HEK293T (cell line): ENCODE data around the gene C2CD4D.
A peak's percentile ranks its signal among the peaks of the same experiment; 100 is the strongest.

Experiments used
- CTCF ChIA-PET: fragments of 350-600 bp; formaldehyde crosslinking; extraction: SDS; loops from one replicate; lab custom pipeline; 2021; ENCODE audit warnings: antibody characterized with exemption, inconsistent platforms; lab: Yijun Ruan, JAX
- POLR2A ChIA-PET: fragments of 350-600 bp; formaldehyde crosslinking; extraction: SDS; loops from one replicate; lab custom pipeline; 2020; ENCODE audit warnings: antibody characterized with exemption, inconsistent platforms; lab: Yijun Ruan, JAX
- DNase-seq: peaks from one replicate; pipeline ENCODE4 v3.0.0; 2012; ENCODE audit warnings: mixed read lengths; ENCODE audit errors: extremely low spot score
- ARNT ChIP-seq: fragments of 450-650 bp; IDR thresholded peaks from 2 replicates; pipeline ENCODE4 v1.6.1; 2017; ENCODE audit warnings: mild to moderate bottlenecking
- BHLHE40 ChIP-seq: fragments of 450-650 bp; IDR thresholded peaks from 2 replicates; pipeline ENCODE4 v1.6.1; 2016; ENCODE audit warnings: mild to moderate bottlenecking, moderate library complexity, borderline replicate concordance
- CTBP1 ChIP-seq: fragments of 450-650 bp; IDR thresholded peaks from 2 replicates; pipeline ENCODE4 v1.6.1; 2016; ENCODE audit warnings: borderline replicate concordance
- ELF4 ChIP-seq: fragments of 450-650 bp; IDR thresholded peaks from 2 replicates; pipeline ENCODE4 v1.6.1; 2017; ENCODE audit warnings: antibody characterized with exemption
- FOXA1 ChIP-seq: fragments of 450-650 bp; IDR thresholded peaks from 2 replicates; pipeline ENCODE4 v1.6.1; 2016; ENCODE audit warnings: mild to moderate bottlenecking
- FOXK2 ChIP-seq: fragments of 450-650 bp; IDR thresholded peaks from 2 replicates; pipeline ENCODE4 v1.6.1; 2016; ENCODE audit warnings: mild to moderate bottlenecking
- FOXM1 ChIP-seq: fragments of 450-650 bp; IDR thresholded peaks from 2 replicates; pipeline ENCODE4 v1.6.1; 2017; ENCODE audit warnings: mild to moderate bottlenecking, borderline replicate concordance
- HDGF ChIP-seq: fragments of 450-650 bp; IDR thresholded peaks from 2 replicates; pipeline ENCODE4 v1.6.1; 2017; ENCODE audit warnings: antibody characterized with exemption, borderline replicate concordance
- L3MBTL2 ChIP-seq: fragments of 450-650 bp; conservative IDR thresholded peaks from 2 replicates; pipeline ENCODE4 v1.6.1; 2016; ENCODE audit warnings: mild to moderate bottlenecking
- LEF1 ChIP-seq: fragments of 450-650 bp; IDR thresholded peaks from 2 replicates; pipeline ENCODE4 v1.6.1; 2017; ENCODE audit warnings: mild to moderate bottlenecking, borderline replicate concordance
- NFRKB ChIP-seq: fragments of 450-650 bp; IDR thresholded peaks from 2 replicates; pipeline ENCODE4 v1.6.1; 2016; ENCODE audit warnings: mild to moderate bottlenecking, moderate library complexity
- PKNOX1 ChIP-seq: fragments of 450-650 bp; IDR thresholded peaks from 2 replicates; pipeline ENCODE4 v1.6.1; 2016
- SP1 ChIP-seq: fragments of 450-650 bp; IDR thresholded peaks from 2 replicates; pipeline ENCODE4 v1.6.1; 2017
- SUZ12 ChIP-seq: fragments of 450-650 bp; IDR thresholded peaks from 2 replicates; pipeline ENCODE4 v1.6.1; 2016; ENCODE audit warnings: mild to moderate bottlenecking
- TARDBP ChIP-seq: fragments of 450-650 bp; IDR thresholded peaks from 2 replicates; pipeline ENCODE4 v1.6.1; 2016
- ZNF384 ChIP-seq: fragments of 450-650 bp; IDR thresholded peaks from 2 replicates; pipeline ENCODE4 v1.6.1; 2016

Gene C2CD4D

GRCh38 chr1:151867321-151867720 lies 27.7 kb upstream of the C2CD4D start:
- POLR2A ChIA-PET: no interaction called here
- no peak for DNase-seq
- CTCF ChIA-PET: no interaction called here
- no peak for TF ChIP-seq FOXK2
- no peak for TF ChIP-seq FOXM1
- no peak for TF ChIP-seq FOXA1
- TF ChIP-seq CTBP1: no peak
- TF ChIP-seq L3MBTL2: no peak
- TF ChIP-seq TARDBP: no peak
- TF ChIP-seq BHLHE40: no peak
- no peak for TF ChIP-seq LEF1

- ChIA-PET CTCF (interaction anchor here (0.9 kb wide), 1 partner anchor 12 kb away, joined by 4 read pairs; no protein-coding TSS in a partner anchor), POLR2A (no interaction called here)
- no peak for DNase-seq
Measured at GRCh38 chr1:151864411-151864810, 24.8 kb upstream of the C2CD4D start.

GRCh38 chr1:151862604-151863003 lies 23.0 kb upstream of the C2CD4D start:
- CTCF ChIA-PET: interaction anchor here (1.4 kb wide), 1 partner anchor 9 kb away, joined by 3 read pairs; no protein-coding TSS in a partner anchor
- POLR2A ChIA-PET: no interaction called here
- TF ChIP-seq LEF1: no peak
- no peak for TF ChIP-seq FOXA1
- TF ChIP-seq SUZ12: no peak
- no peak for TF ChIP-seq NFRKB
- TF ChIP-seq L3MBTL2: no peak
- TF ChIP-seq TARDBP: no peak
- TF ChIP-seq SP1: no peak
- no peak; the same call in 1 of the 2 replicates for TF ChIP-seq PKNOX1
- DNase-seq: no peak

More at GRCh38 chr1:151864411-151864810, 24.8 kb upstream of the C2CD4D start:
- no peak for TF ChIP-seq ELF4
- no peak for TF ChIP-seq ZNF384
- no peak for TF ChIP-seq CTBP1
- no peak for TF ChIP-seq BHLHE40
- no peak for TF ChIP-seq ARNT
- no peak for TF ChIP-seq TARDBP
- no peak for TF ChIP-seq FOXA1
- TF ChIP-seq LEF1: no peak
- no peak for TF ChIP-seq NFRKB
- TF ChIP-seq SP1: no peak
- no peak for TF ChIP-seq L3MBTL2
- no peak for TF ChIP-seq FOXM1

- TF ChIP-seq FOXA1: no peak
- no peak for TF ChIP-seq BHLHE40
- no peak for TF ChIP-seq LEF1
- TF ChIP-seq CTBP1: no peak
- no peak for TF ChIP-seq SUZ12
- no peak for TF ChIP-seq ARNT
- TF ChIP-seq NFRKB: no peak
- TF ChIP-seq TARDBP: no peak
- TF ChIP-seq HDGF: no peak
- TF ChIP-seq SP1: no peak
- TF ChIP-seq FOXM1: no peak
- TF ChIP-seq FOXK2: no peak
- TF ChIP-seq L3MBTL2: no peak
- no peak for TF ChIP-seq ELF4
- TF ChIP-seq PKNOX1: no peak
- TF ChIP-seq ZNF384: no peak
- ChIA-PET CTCF (no interaction called here), POLR2A (no interaction called here)
- DNase-seq: no peak
Measured at GRCh38 chr1:151860504-151861187, 21.0 kb upstream of the C2CD4D start.

GRCh38 chr1:151859891-151860293 lies 20.3 kb upstream of the C2CD4D start:
- no peak for TF ChIP-seq FOXA1
- no peak for TF ChIP-seq HDGF
- ChIA-PET POLR2A (interaction anchor here (1.3 kb wide), 1 partner anchor 14 kb away, joined by 5 read pairs; no protein-coding TSS in a partner anchor), CTCF (interaction anchor here (0.6 kb wide), 1 partner anchor 1635 kb away, joined by 3 read pairs; no protein-coding TSS in a partner anchor)
- DNase-seq: no peak

- TF ChIP-seq TARDBP (no peak), HDGF (no peak), CTBP1 (no peak), BHLHE40 (no peak), FOXA1 (no peak)
- CTCF ChIA-PET: interaction anchor here (0.6 kb wide), 1 partner anchor 1635 kb away, joined by 3 read pairs; no protein-coding TSS in a partner anchor
- peak; percentile 5 for DNase-seq
- POLR2A ChIA-PET: interaction anchor here (1.3 kb wide), 1 partner anchor 13 kb away, joined by 5 read pairs; no protein-coding TSS in a partner anchor
Measured at GRCh38 chr1:151858886-151859665, 19.5 kb upstream of the C2CD4D start.
